H1 (cell line): Measurements from ENCODE around the gene ARID1B. TPM values are rescaled to one million over a fixed set of nuclear protein-coding genes. Genes with fewer than 3 reads are reported as not detected.

Experiments used
- CTCF ChIA-PET: fragments of 300-600 bp; sonication (Branson Sonifier 250); formaldehyde crosslinking; loops from one replicate; lab custom pipeline; 2021; ENCODE audit not compliant: partially characterized antibody; lab: Charles Lee
- POLR2A ChIA-PET: fragments of 300-600 bp; sonication (Branson Sonifier 250); formaldehyde crosslinking; loops from one replicate; lab custom pipeline; 2021; ENCODE audit warnings: inconsistent platforms; ENCODE audit not compliant: partially characterized antibody; lab: Charles Lee
- DNase-seq, 2 experiments: peaks; one replicate each; pipeline versions ENCODE4 v3.0.0 to v3.0.0-alpha.2; 2010 to 2022; ENCODE audit warnings: low spot score in 2 of 2, low read depth in 1 of 2, mixed read lengths in 1 of 2
- FAIRE-seq: peaks from 2 replicates; lab custom pipeline; 2011; peaks lifted over from hg19 to GRCh38; lab: Jason Lieb, UNC
- H2AFZ ChIP-seq: 2 replicates; pipeline ENCODE4 v1.8.1; 2012; ENCODE audit warnings: low read length, inconsistent platforms
- H2AK5ac ChIP-seq: 2 replicates; pipeline ENCODE4 v1.6.1; 2013; ENCODE audit warnings: low read depth, low read length
- H2BK120ac ChIP-seq: replicated peaks from 2 replicates; pipeline ENCODE3; 2013; ENCODE audit warnings: low read depth, low read length, inconsistent platforms
- H2BK12ac ChIP-seq: 2 replicates; pipeline ENCODE4 v1.6.1; 2013; ENCODE audit warnings: low read depth, low read length
- H2BK15ac ChIP-seq: 2 replicates; pipeline ENCODE4 v1.6.1; 2013; ENCODE audit warnings: low read length
- H2BK20ac ChIP-seq: 2 replicates; pipeline ENCODE4 v1.6.1; 2013; ENCODE audit warnings: low read length
- H2BK5ac ChIP-seq: 2 replicates; pipeline ENCODE4 v1.6.1; 2013; ENCODE audit warnings: low read depth, low read length
- H3K14ac ChIP-seq: 2 replicates; pipeline ENCODE4 v1.6.1; 2013; ENCODE audit warnings: inconsistent platforms; ENCODE audit not compliant: insufficient read length
- H3K18ac ChIP-seq: 2 replicates; pipeline ENCODE4 v1.6.1; 2013; ENCODE audit warnings: low read length; ENCODE audit errors: extremely low read depth
- H3K23ac ChIP-seq: 2 replicates; pipeline ENCODE4 v1.6.1; 2013; ENCODE audit warnings: inconsistent platforms; ENCODE audit not compliant: insufficient read length
- H3K23me2 ChIP-seq: 2 replicates; pipeline ENCODE4 v1.6.1; 2013; ENCODE audit warnings: low read depth, low read length
- H3K27ac ChIP-seq: 2 replicates; pipeline ENCODE4 v1.6.1; 2011; ENCODE audit warnings: low read depth, low read length, inconsistent platforms
- H3K27me3 ChIP-seq, 4 experiments: replicated peaks in 1 of 4; 1 replicate in 1 of 4; 2 replicates in 3 of 4; pipeline versions ENCODE4 v1.6.1 to v1.8.1; 2011 to 2013; ENCODE audit warnings: low read length in 3 of 4, mild to moderate bottlenecking in 3 of 4, inconsistent platforms in 2 of 4, mixed read lengths in 2 of 4, moderate library complexity in 1 of 4; ENCODE audit not compliant: control insufficient read depth in 3 of 4, insufficient read depth in 3 of 4; ENCODE audit errors: extremely low read depth in 1 of 4
- H3K36me3 ChIP-seq, 4 experiments: 2 replicates each; pipeline versions ENCODE4 v1.6.1 to v1.8.1; 2011 to 2013; ENCODE audit warnings: mild to moderate bottlenecking in 4 of 4, low read length in 3 of 4, moderate library complexity in 2 of 4, control low read depth in 1 of 4, inconsistent platforms in 1 of 4; ENCODE audit not compliant: insufficient read depth in 4 of 4, control insufficient read depth in 2 of 4
- H3K4ac ChIP-seq: replicated peaks from 2 replicates; pipeline ENCODE3; 2013; ENCODE audit warnings: low read length, low read depth, mixed read lengths, inconsistent platforms; ENCODE audit not compliant: insufficient read length
- H3K4me1 ChIP-seq, 4 experiments: replicated peaks in 1 of 4; 1 replicate in 1 of 4; 2 replicates in 3 of 4; pipeline versions ENCODE4 v1.6.1 to v1.8.1; 2011 to 2013; ENCODE audit warnings: low read length in 3 of 4, inconsistent platforms in 2 of 4, mixed read lengths in 1 of 4; ENCODE audit not compliant: insufficient read depth in 4 of 4, control insufficient read depth in 3 of 4
- H3K4me2 ChIP-seq, 2 experiments: 2 replicates each; pipeline versions ENCODE4 v1.6.1 to v1.8.1; 2011 to 2013; ENCODE audit warnings: low read depth in 2 of 2, low read length in 2 of 2, control low read depth in 1 of 2, inconsistent platforms in 1 of 2, mild to moderate bottlenecking in 1 of 2; ENCODE audit not compliant: insufficient read depth in 1 of 2
- H3K4me3 ChIP-seq, 4 experiments: fragments of 200-600, 300-600 bp in 1 of 4; sonication (generic), shearing (Covaris generic), sonication (Bioruptor Twin) in 1 of 4; 2 replicates each; pipeline versions ENCODE4 v1.5.1 to v1.8.1; 2011 to 2016; ENCODE audit warnings: low read length in 4 of 4, low read depth in 3 of 4, control low read depth in 2 of 4, inconsistent platforms in 2 of 4, mild to moderate bottlenecking in 2 of 4, mixed read lengths in 1 of 4, moderate library complexity in 1 of 4; ENCODE audit not compliant: insufficient read depth in 2 of 4; ENCODE audit errors: extremely low read depth in 1 of 4
- H3K56ac ChIP-seq: replicated peaks from 2 replicates; pipeline ENCODE3; 2013; ENCODE audit warnings: low read depth, mild to moderate bottlenecking, mixed read lengths, low read length, inconsistent platforms; ENCODE audit not compliant: insufficient read length
- H3K79me1 ChIP-seq: 2 replicates; pipeline ENCODE4 v1.6.1; 2013; ENCODE audit warnings: low read depth, low read length, control low read depth
- H3K79me2 ChIP-seq, 2 experiments: 2 replicates each; pipeline versions ENCODE4 v1.6.1 to v1.8.1; 2012 to 2013; ENCODE audit warnings: low read length in 2 of 2, mild to moderate bottlenecking in 2 of 2, inconsistent platforms in 1 of 2; ENCODE audit not compliant: insufficient read depth in 2 of 2, control insufficient read depth in 1 of 2
- H3K9ac ChIP-seq, 4 experiments: replicated peaks in 1 of 4; 1 replicate in 1 of 4; 2 replicates in 3 of 4; pipeline versions ENCODE4 v1.6.1 to v1.8.1; 2011 to 2013; ENCODE audit warnings: low read depth in 3 of 4, low read length in 3 of 4, control low read depth in 2 of 4, mild to moderate bottlenecking in 2 of 4, moderate library complexity in 2 of 4, inconsistent platforms in 1 of 4; ENCODE audit errors: extremely low read depth in 1 of 4
- H3K9me3 ChIP-seq, 2 experiments: 2 replicates each; pipeline versions ENCODE4 v1.6.1 to v1.8.1; 2012 to 2013; ENCODE audit warnings: mild to moderate bottlenecking in 2 of 2, moderate library complexity in 2 of 2, control low read depth in 1 of 2, inconsistent platforms in 1 of 2, low read depth in 1 of 2, low read length in 1 of 2, mixed read lengths in 1 of 2; ENCODE audit not compliant: insufficient read depth in 2 of 2
- H4K20me1 ChIP-seq, 2 experiments: replicated peaks in 1 of 2; 2 replicates each; pipeline versions ENCODE3 to v1.8.1; 2011 to 2013; ENCODE audit warnings: inconsistent platforms in 2 of 2, low read length in 2 of 2, mild to moderate bottlenecking in 1 of 2; ENCODE audit not compliant: insufficient read depth in 2 of 2, control insufficient read depth in 1 of 2
- H4K5ac ChIP-seq: 2 replicates; pipeline ENCODE4 v1.6.1; 2013; ENCODE audit warnings: low read length, low read depth, mixed read lengths, inconsistent platforms; ENCODE audit not compliant: insufficient read length
- H4K8ac ChIP-seq: 2 replicates; pipeline ENCODE4 v1.8.0; 2013; ENCODE audit warnings: mild to moderate bottlenecking, moderate library complexity, low read length, inconsistent platforms; ENCODE audit not compliant: insufficient read depth; ENCODE audit errors: extremely low read depth
- H4K91ac ChIP-seq: replicated peaks from 2 replicates; pipeline ENCODE3; 2013; ENCODE audit warnings: low read length, mixed read lengths, inconsistent platforms; ENCODE audit not compliant: insufficient read length
- CBX5 ChIP-seq: fragments of 300-800, 300-1000 bp; sonication (generic); IDR thresholded peaks from 2 replicates; pipeline ENCODE4 v1.7.1; 2016; ENCODE audit warnings: antibody characterized with exemption, low read length, low read depth
- PHF8 ChIP-seq: fragments of 200-600 bp; sonication (generic); conservative IDR thresholded peaks from 2 replicates; pipeline ENCODE4 v1.7.1; 2012; ENCODE audit warnings: low read depth, mild to moderate bottlenecking, inconsistent platforms, low read length, moderate library complexity
- RBBP5 ChIP-seq: IDR thresholded peaks from 2 replicates; pipeline ENCODE4 v1.7.1; 2012; ENCODE audit warnings: low read depth, mild to moderate bottlenecking, inconsistent platforms, low read length, moderate library complexity, borderline replicate concordance
- TAF1 ChIP-seq: IDR thresholded peaks from 2 replicates; pipeline ENCODE4 v1.6.1; 2011; ENCODE audit warnings: mild to moderate bottlenecking, low read depth, low read length
- TCF12 ChIP-seq: IDR thresholded peaks from 2 replicates; pipeline ENCODE4 v1.6.1; 2011; ENCODE audit warnings: low read depth, mild to moderate bottlenecking, low read length
- WGBS, 2 experiments: shearing (Covaris generic) in 1 of 2; methylation state at CpG; one replicate each; pipeline versions ENCODE4 v1.1.6 to v1.1.7; 2013 to 2015; ENCODE audit warnings: low lambda C conversion rate in 2 of 2, mixed read lengths in 2 of 2, inconsistent platforms in 1 of 2, low coverage in 1 of 2, missing lambda C conversion rate in 1 of 2; ENCODE audit not compliant: insufficient replicate concordance in 2 of 2, insufficient coverage in 1 of 2, insufficient read length in 1 of 2; ENCODE audit errors: extremely low coverage in 1 of 2, missing lambda C conversion rate in 1 of 2; 5-methylcytosine and 5-hydroxymethylcytosine counted together
- polyA plus RNA-seq, 7 experiments: library from polyadenylated mRNA; depleted of rRNA in 3 of 7; stranded (reverse) in 5 of 7; unstranded in 2 of 7; fragments of >200 nt in 5 of 7; fragments of 200-250 nt in 2 of 7; gene quantifications; 1 replicate in 5 of 7; 2 replicates in 1 of 7; 4 replicates in 1 of 7; pipeline versions ENCODE4 v1.2.1 to v1.2.3, GENCODE V29; 2011 to 2013; ENCODE audit warnings: missing spikeins in 2 of 7, mixed read lengths in 2 of 7
- total RNA-seq: library from RNA; stranded (reverse); fragmentation: NEBNext Ultra II Directional; extraction: Animal tissue kit (Norgen Biotek cat#: 25700); gene quantifications from 2 replicates; pipeline ENCODE4 v1.2.1, GENCODE V29; 2021

Gene ARID1B
- total and polyA plus RNA-seq, 2 of the 8 experiments (the other 6 are each of a cell fraction or from before 2014, with no cell fraction given) = 24.3 to 70.3 TPM

- no peaks in the 10 kb centered on the region for H3K23me2 ChIP-seq
- no peaks in the 10 kb centered on the region for H3K9me3 ChIP-seq
- 0 out of 2 replicates have a peak overlapping the region, but pooled peaks have one; percentile 34 for H3K27ac ChIP-seq
- no peak overlapping the region for H2BK5ac ChIP-seq
- peaks cover 6 to 96% of the 10 kb centered on the region in 2 experiments; a peak in 3 of 4 replicates for H3K79me2 ChIP-seq
- no peaks in the 10 kb centered on the region for H3K27me3 ChIP-seq
- H4K5ac ChIP-seq = no peak overlapping the region
- ChIA-PET CTCF (interaction anchor here (0.8 to 1.5 kb wide), 7 partner anchors 9 to 85 kb away, joined by 3 to 4 read pairs (median 3); no protein-coding TSS in a partner anchor), POLR2A (interaction anchor here (1.0 kb wide), 1 partner anchor 10 kb away, joined by 3 read pairs; no protein-coding TSS in a partner anchor)
- H2BK12ac ChIP-seq = no peak overlapping the region
- no peak overlapping the region for H3K56ac ChIP-seq
- H2BK20ac ChIP-seq = no peak overlapping the region
- peaks cover 0 to 13% (median 10%) of the 10 kb centered on the region in 4 experiments; a peak in 5 of 7 replicates for H3K4me1 ChIP-seq
- H3K4me3 ChIP-seq = no peak overlapping the region
- H3K14ac ChIP-seq = no peak overlapping the region
- no peak overlapping the region for H3K4me2 ChIP-seq
- 94% methylated on average over 12 of the region's 12 CpGs; no CpG with 5 or more reads in 1 of the 2 experiments for WGBS, 2 experiments
- H4K20me1 ChIP-seq = peaks cover 3% of the 10 kb centered on the region in 2 experiments
- H3K36me3 ChIP-seq = no peaks in the 10 kb centered on the region
- H4K8ac ChIP-seq = no peak overlapping the region
- H2BK120ac ChIP-seq = no peak overlapping the region
- no peak overlapping the region for H2AK5ac ChIP-seq
- no peak overlapping the region for H2BK15ac ChIP-seq
- H2AFZ ChIP-seq = no peak overlapping the region
- H3K4ac ChIP-seq = no peak overlapping the region
- DNase-seq (no peak), FAIRE-seq (no peak)
- peaks cover 17% of the 10 kb centered on the region for H3K79me1 ChIP-seq
- H4K91ac ChIP-seq = no peak overlapping the region
- no peak overlapping the region; a peak in 1 of 7 replicates for H3K9ac ChIP-seq
- no peak overlapping the region for H3K18ac ChIP-seq
- H3K23ac ChIP-seq = no peak overlapping the region
- TF ChIP-seq TAF1 (no peak), RBBP5 (no peak), PHF8 (no peak), CBX5 (no peak), TCF12 (no peak)
These were observed 177.6 kb downstream of the ARID1B start for GRCh38 chr6:156954816-156955215.
